Measurements from ENCODE around the gene CLTCL1. TPM values are rescaled to one million over a fixed set of nuclear protein-coding genes. Genes with fewer than 3 reads are reported as not detected.

CLTCL1 gene
- total and polyA plus RNA-seq, 9 of the 15 experiments (the other 6 are each of a cell fraction or from before 2014, with no cell fraction given), result 1.1 to 11.7 (median 5.0) TPM

- TF ChIP-seq ZNF280B (CRISPR knock-in tag; IDR thresholded peaks at IDR 0.05) (no peak), SMAD1 (IDR thresholded peaks at IDR 0.05; ENCODE audit: low read depth, low read length, partially characterized antibody) (no peak), PHF8 (IDR thresholded peaks at IDR 0.05; ENCODE audit: borderline replicate concordance, low read length) (no peak), KHSRP (IDR thresholded peaks at IDR 0.05) (no peak), CEBPG (CRISPR knock-in tag; IDR thresholded peaks at IDR 0.05) (no peak), CEBPG (tag; conservative IDR thresholded peaks at IDR 0.05 in 1 of 2, IDR thresholded peaks at IDR 0.05 in 1 of 2) (no peak), ZNF830 (CRISPR knock-in tag; IDR thresholded peaks at IDR 0.05) (no peak), PHTF2 (CRISPR knock-in tag; IDR thresholded peaks at IDR 0.05) (0 out of 2 replicates have a peak, but pooled peaks have one; percentile 35)
Observed at GRCh38 chr22:19152942-19153883, 138.3 kb downstream of the CLTCL1 start (continued).
